ENCODE measurements around the gene COX4I1. TPM values are rescaled to one million over a fixed set of nuclear protein-coding genes. Genes with fewer than 3 reads are reported as not detected.
A peak's percentile ranks its signal among the peaks of the same experiment; 100 is the strongest.

COX4I1 gene
- total RNA-seq, 1 donor from 2014 or later: 552 TPM

- DNase-seq (ENCODE audit: low spot score): no peak
- Mint-ChIP-seq H3K36me3 (ENCODE audit: low read depth, unreplicated experiment) (peaks cover 33% of the 10 kb centered on the region), H3K4me3 (ENCODE audit: unreplicated experiment) (no peak overlapping the region), H3K27me3 (ENCODE audit: unreplicated experiment) (peaks cover 2% of the 10 kb centered on the region), H3K9me3 (ENCODE audit: unreplicated experiment) (no peaks in the 10 kb centered on the region), H3K27ac (ENCODE audit: unreplicated experiment) (peak overlapping the region; percentile 22), H3K4me1 (ENCODE audit: unreplicated experiment) (peaks cover 26% of the 10 kb centered on the region)
- TF ChIP-seq CTCF (IDR thresholded peaks at IDR 0.05; ENCODE audit: unreplicated experiment): no peak
These were observed 13.6 kb upstream of the COX4I1 start for GRCh38 chr16:85785927-85786326.

- peak overlapping the region; percentile 28 for H3K27ac Mint-ChIP-seq (ENCODE audit: unreplicated experiment)
- H3K9me3 Mint-ChIP-seq (ENCODE audit: unreplicated experiment): no peaks in the 10 kb centered on the region
These were observed 10.7 kb upstream of the COX4I1 start for GRCh38 chr16:85788819-85789218.

GRCh38 chr16:85789773-85790172, 9.7 kb upstream of the COX4I1 start:
- peak overlapping the region; percentile 52 for H3K27ac Mint-ChIP-seq (ENCODE audit: unreplicated experiment)
- no peak overlapping the region for H3K4me3 Mint-ChIP-seq (ENCODE audit: unreplicated experiment)
- peaks cover 4% of the 10 kb centered on the region for H3K27me3 Mint-ChIP-seq (ENCODE audit: unreplicated experiment)
- DNase-seq (ENCODE audit: low spot score): no peak
- no peaks in the 10 kb centered on the region for H3K9me3 Mint-ChIP-seq (ENCODE audit: unreplicated experiment)
- peaks cover 50% of the 10 kb centered on the region for H3K36me3 Mint-ChIP-seq (ENCODE audit: low read depth, unreplicated experiment)
- TF ChIP-seq CTCF (IDR thresholded peaks at IDR 0.05; ENCODE audit: unreplicated experiment): no peak
- peaks cover 20% of the 10 kb centered on the region for H3K4me1 Mint-ChIP-seq (ENCODE audit: unreplicated experiment)

More at GRCh38 chr16:85788819-85789218, 10.7 kb upstream of the COX4I1 start:
- Mint-ChIP-seq H3K36me3 (ENCODE audit: low read depth, unreplicated experiment) (peaks cover 53% of the 10 kb centered on the region), H3K27me3 (ENCODE audit: unreplicated experiment) (peaks cover 4% of the 10 kb centered on the region), H3K4me3 (ENCODE audit: unreplicated experiment) (peak overlapping the region; percentile 19), H3K4me1 (ENCODE audit: unreplicated experiment) (peaks cover 20% of the 10 kb centered on the region)
- no peak for TF ChIP-seq CTCF (IDR thresholded peaks at IDR 0.05; ENCODE audit: unreplicated experiment)
- no peak for DNase-seq (ENCODE audit: low spot score)

- Mint-ChIP-seq H3K4me1 (ENCODE audit: unreplicated experiment) (peaks cover 30% of the 10 kb centered on the region), H3K27me3 (ENCODE audit: unreplicated experiment) (peaks cover 5% of the 10 kb centered on the region), H3K4me3 (ENCODE audit: unreplicated experiment) (no peak overlapping the region), H3K36me3 (ENCODE audit: low read depth, unreplicated experiment) (peaks cover 42% of the 10 kb centered on the region), H3K27ac (ENCODE audit: unreplicated experiment) (peak overlapping the region; percentile 52), H3K9me3 (ENCODE audit: unreplicated experiment) (no peaks in the 10 kb centered on the region)
- TF ChIP-seq CTCF (IDR thresholded peaks at IDR 0.05; ENCODE audit: unreplicated experiment): no peak
- DNase-seq (ENCODE audit: low spot score): no peak
These were observed 5.7 kb upstream of the COX4I1 start for GRCh38 chr16:85793662-85794298.

- Mint-ChIP-seq H3K36me3 (ENCODE audit: low read depth, unreplicated experiment) (peaks cover 39% of the 10 kb centered on the region), H3K4me1 (ENCODE audit: unreplicated experiment) (peaks cover 23% of the 10 kb centered on the region), H3K27ac (ENCODE audit: unreplicated experiment) (no peak overlapping the region)
These were observed 4.8 kb upstream of the COX4I1 start for GRCh38 chr16:85794696-85795095.

More at GRCh38 chr16:85794696-85795095, 4.8 kb upstream of the COX4I1 start:
- DNase-seq (ENCODE audit: low spot score): no peak
- no peaks in the 10 kb centered on the region for H3K9me3 Mint-ChIP-seq (ENCODE audit: unreplicated experiment)
- H3K4me3 Mint-ChIP-seq (ENCODE audit: unreplicated experiment): no peak overlapping the region
- peaks cover 5% of the 10 kb centered on the region for H3K27me3 Mint-ChIP-seq (ENCODE audit: unreplicated experiment)
- no peak for TF ChIP-seq CTCF (IDR thresholded peaks at IDR 0.05; ENCODE audit: unreplicated experiment)

Data from endothelial cell (in vitro differentiated cells).